Erythroblast (primary cell): ENCODE measurements around the gene SLC9A3.

Source experiments
- GATA1 ChIP-seq: IDR thresholded peaks from 2 replicates; pipeline ENCODE4 v1.6.1; 2011; ENCODE audit warnings: low read depth, mild to moderate bottlenecking, control low read depth, low read length, moderate library complexity
- POLR2A ChIP-seq: IDR thresholded peaks from 2 replicates; pipeline ENCODE4 v1.6.1; 2011; ENCODE audit warnings: mild to moderate bottlenecking, low read length

DNA sequence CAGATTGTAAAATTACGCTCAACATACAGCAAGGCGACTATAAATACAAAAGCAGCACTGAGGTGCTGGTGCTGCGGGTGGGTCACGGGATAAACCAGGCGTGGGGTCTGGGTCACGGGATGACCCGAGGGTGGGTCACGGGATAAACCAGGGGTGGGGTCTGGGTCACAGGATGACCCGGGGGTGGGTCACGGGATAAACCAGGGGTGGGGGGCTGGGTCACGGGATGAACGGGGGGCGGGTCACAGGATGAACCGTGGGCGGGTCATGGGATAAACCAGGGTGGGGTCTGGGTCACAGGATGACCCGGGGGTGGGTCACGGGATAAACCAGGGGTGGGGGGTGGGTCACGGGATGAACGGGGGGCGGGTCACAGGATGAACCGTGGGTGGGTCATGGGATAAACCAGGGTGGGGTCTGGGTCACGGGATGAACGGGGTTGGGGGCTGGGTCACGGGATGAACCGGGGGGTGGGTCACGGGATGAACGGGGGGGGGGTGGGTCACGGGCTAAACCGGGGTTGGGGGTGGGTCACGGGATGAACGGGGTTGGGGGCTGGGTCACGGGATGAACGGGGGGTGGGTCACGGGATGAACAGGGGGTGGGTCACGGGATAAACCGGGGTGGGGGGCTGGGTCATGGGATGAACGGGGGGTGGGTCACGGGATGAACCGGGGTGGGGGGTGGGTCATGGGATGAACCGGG lies 30.2 kb upstream of the SLC9A3 start:
- TF ChIP-seq POLR2A = no peak
- no peak for TF ChIP-seq GATA1
